ENCODE results near the gene CCR7.

Gene CCR7

GRCh38 chr17:40528692-40529417, 36.4 kb downstream of the CCR7 start:
- Histone ChIP-seq H3K9ac (ENCODE audit: low read depth, low read length) (no peak overlapping the region), H3K4me1 (ENCODE audit: control insufficient read depth, insufficient read depth, low read length) (0 out of 2 replicates have a peak, but pooled peaks cover 5% of the 10 kb centered on the region), H3K27me3 (ENCODE audit: control insufficient read depth, insufficient read depth, low read length) (no peaks in the 10 kb centered on the region), H3K27ac (ENCODE audit: low read depth, low read length) (no peak overlapping the region), H3K36me3 (ENCODE audit: control insufficient read depth, insufficient read depth, low read length) (no peaks in the 10 kb centered on the region), H3K4me3 (ENCODE audit: low read depth, low read length) (no peak overlapping the region), H3K9me3 (ENCODE audit: control insufficient read depth, insufficient read depth, low read length) (no peaks in the 10 kb centered on the region; the same call in 1 of the 2 replicates)

GRCh38 chr17:40526668-40527067, 38.6 kb downstream of the CCR7 start:
- no peak overlapping the region for H3K4me3 ChIP-seq (ENCODE audit: low read depth, low read length)
- H3K4me1 ChIP-seq (ENCODE audit: control insufficient read depth, insufficient read depth, low read length): 0 out of 2 replicates have a peak, but pooled peaks cover 3% of the 10 kb centered on the region
- H3K36me3 ChIP-seq (ENCODE audit: control insufficient read depth, insufficient read depth, low read length): no peaks in the 10 kb centered on the region
- H3K27me3 ChIP-seq (ENCODE audit: control insufficient read depth, insufficient read depth, low read length): no peaks in the 10 kb centered on the region
- no peaks in the 10 kb centered on the region; the same call in 1 of the 2 replicates for H3K9me3 ChIP-seq (ENCODE audit: control insufficient read depth, insufficient read depth, low read length)
- no peak overlapping the region for H3K9ac ChIP-seq (ENCODE audit: low read depth, low read length)
- H3K27ac ChIP-seq (ENCODE audit: low read depth, low read length): no peak overlapping the region

- no peak overlapping the region for H3K9ac ChIP-seq (ENCODE audit: low read depth, low read length)
- no peaks in the 10 kb centered on the region for H3K36me3 ChIP-seq (ENCODE audit: control insufficient read depth, insufficient read depth, low read length)
- no peak overlapping the region for H3K4me3 ChIP-seq (ENCODE audit: low read depth, low read length)
- no peaks in the 10 kb centered on the region for H3K27me3 ChIP-seq (ENCODE audit: control insufficient read depth, insufficient read depth, low read length)
- no peaks in the 10 kb centered on the region; the same call in 1 of the 2 replicates for H3K9me3 ChIP-seq (ENCODE audit: control insufficient read depth, insufficient read depth, low read length)
- no peaks in the 10 kb centered on the region for H3K4me1 ChIP-seq (ENCODE audit: control insufficient read depth, insufficient read depth, low read length)
- H3K27ac ChIP-seq (ENCODE audit: low read depth, low read length): no peak overlapping the region
These were observed 40.0 kb downstream of the CCR7 start for GRCh38 chr17:40525294-40525693.

GRCh38 chr17:40524243-40524965, 40.9 kb downstream of the CCR7 start:
- no peaks in the 10 kb centered on the region for H3K36me3 ChIP-seq (ENCODE audit: control insufficient read depth, insufficient read depth, low read length)
- no peak overlapping the region for H3K9ac ChIP-seq (ENCODE audit: low read depth, low read length)
- H3K4me3 ChIP-seq (ENCODE audit: low read depth, low read length): no peak overlapping the region
- H3K9me3 ChIP-seq (ENCODE audit: control insufficient read depth, insufficient read depth, low read length): no peaks in the 10 kb centered on the region; the same call in 1 of the 2 replicates
- no peaks in the 10 kb centered on the region for H3K4me1 ChIP-seq (ENCODE audit: control insufficient read depth, insufficient read depth, low read length)
- H3K27ac ChIP-seq (ENCODE audit: low read depth, low read length): no peak overlapping the region
- H3K27me3 ChIP-seq (ENCODE audit: control insufficient read depth, insufficient read depth, low read length): no peaks in the 10 kb centered on the region

- no peaks in the 10 kb centered on the region for H3K36me3 ChIP-seq (ENCODE audit: control insufficient read depth, insufficient read depth, low read length)
- H3K27ac ChIP-seq (ENCODE audit: low read depth, low read length): no peak overlapping the region
- no peaks in the 10 kb centered on the region; the same call in 1 of the 2 replicates for H3K9me3 ChIP-seq (ENCODE audit: control insufficient read depth, insufficient read depth, low read length)
- H3K27me3 ChIP-seq (ENCODE audit: control insufficient read depth, insufficient read depth, low read length): no peaks in the 10 kb centered on the region
- H3K4me3 ChIP-seq (ENCODE audit: low read depth, low read length): no peak overlapping the region
- no peak overlapping the region for H3K9ac ChIP-seq (ENCODE audit: low read depth, low read length)
- H3K4me1 ChIP-seq (ENCODE audit: control insufficient read depth, insufficient read depth, low read length): peaks cover 7% of the 10 kb centered on the region; the same call in 1 of the 2 replicates
These were observed 42.3 kb downstream of the CCR7 start for GRCh38 chr17:40522961-40523310.

- peaks cover 7% of the 10 kb centered on the region; the same call in 1 of the 2 replicates for H3K4me1 ChIP-seq (ENCODE audit: control insufficient read depth, insufficient read depth, low read length)
- H3K9me3 ChIP-seq (ENCODE audit: control insufficient read depth, insufficient read depth, low read length): no peaks in the 10 kb centered on the region; the same call in 1 of the 2 replicates
- no peak overlapping the region for H3K27ac ChIP-seq (ENCODE audit: low read depth, low read length)
- H3K4me3 ChIP-seq (ENCODE audit: low read depth, low read length): no peak overlapping the region
- no peaks in the 10 kb centered on the region for H3K27me3 ChIP-seq (ENCODE audit: control insufficient read depth, insufficient read depth, low read length)
- no peak overlapping the region for H3K9ac ChIP-seq (ENCODE audit: low read depth, low read length)
- H3K36me3 ChIP-seq (ENCODE audit: control insufficient read depth, insufficient read depth, low read length): no peaks in the 10 kb centered on the region
These were observed 42.9 kb downstream of the CCR7 start for GRCh38 chr17:40522250-40522960.

GRCh38 chr17:40520991-40521453, 44.2 kb downstream of the CCR7 start:
- H3K9ac ChIP-seq (ENCODE audit: low read depth, low read length): no peak overlapping the region
- H3K9me3 ChIP-seq (ENCODE audit: control insufficient read depth, insufficient read depth, low read length): no peaks in the 10 kb centered on the region; the same call in 1 of the 2 replicates
- H3K36me3 ChIP-seq (ENCODE audit: control insufficient read depth, insufficient read depth, low read length): no peaks in the 10 kb centered on the region
- H3K4me1 ChIP-seq (ENCODE audit: control insufficient read depth, insufficient read depth, low read length): peaks cover 7% of the 10 kb centered on the region; the same call in 1 of the 2 replicates
- no peaks in the 10 kb centered on the region for H3K27me3 ChIP-seq (ENCODE audit: control insufficient read depth, insufficient read depth, low read length)
- H3K4me3 ChIP-seq (ENCODE audit: low read depth, low read length): no peak overlapping the region
- H3K27ac ChIP-seq (ENCODE audit: low read depth, low read length): no peak overlapping the region

GRCh38 chr17:40519089-40519775, 46.0 kb downstream of the CCR7 start:
- H3K4me1 ChIP-seq (ENCODE audit: control insufficient read depth, insufficient read depth, low read length): peaks cover 7% of the 10 kb centered on the region; the same call in 1 of the 2 replicates
- no peak overlapping the region for H3K27ac ChIP-seq (ENCODE audit: low read depth, low read length)
- no peaks in the 10 kb centered on the region for H3K9me3 ChIP-seq (ENCODE audit: control insufficient read depth, insufficient read depth, low read length)
- H3K9ac ChIP-seq (ENCODE audit: low read depth, low read length): no peak overlapping the region
- H3K4me3 ChIP-seq (ENCODE audit: low read depth, low read length): no peak overlapping the region
- H3K27me3 ChIP-seq (ENCODE audit: control insufficient read depth, insufficient read depth, low read length): no peaks in the 10 kb centered on the region
- H3K36me3 ChIP-seq (ENCODE audit: control insufficient read depth, insufficient read depth, low read length): no peaks in the 10 kb centered on the region

GRCh38 chr17:40518401-40519088, 46.7 kb downstream of the CCR7 start:
- Histone ChIP-seq H3K27ac (ENCODE audit: low read depth, low read length) (peak overlapping the region; percentile 52), H3K9me3 (ENCODE audit: control insufficient read depth, insufficient read depth, low read length) (no peaks in the 10 kb centered on the region)

GRCh38 chr17:40517981-40518380, 47.3 kb downstream of the CCR7 start:
- peak overlapping the region; percentile 52 for H3K27ac ChIP-seq (ENCODE audit: low read depth, low read length)
- H3K9me3 ChIP-seq (ENCODE audit: control insufficient read depth, insufficient read depth, low read length): no peaks in the 10 kb centered on the region
- peaks cover 7% of the 10 kb centered on the region; the same call in 1 of the 2 replicates for H3K4me1 ChIP-seq (ENCODE audit: control insufficient read depth, insufficient read depth, low read length)

More at GRCh38 chr17:40518401-40519088, 46.7 kb downstream of the CCR7 start:
- Histone ChIP-seq H3K27me3 (ENCODE audit: control insufficient read depth, insufficient read depth, low read length) (no peaks in the 10 kb centered on the region), H3K4me3 (ENCODE audit: low read depth, low read length) (no peak overlapping the region), H3K4me1 (ENCODE audit: control insufficient read depth, insufficient read depth, low read length) (peaks cover 7% of the 10 kb centered on the region; the same call in 1 of the 2 replicates), H3K9ac (ENCODE audit: low read depth, low read length) (no peak overlapping the region), H3K36me3 (ENCODE audit: control insufficient read depth, insufficient read depth, low read length) (no peaks in the 10 kb centered on the region)

More at GRCh38 chr17:40517981-40518380, 47.3 kb downstream of the CCR7 start:
- Histone ChIP-seq H3K9ac (ENCODE audit: low read depth, low read length) (no peak overlapping the region), H3K36me3 (ENCODE audit: control insufficient read depth, insufficient read depth, low read length) (no peaks in the 10 kb centered on the region), H3K27me3 (ENCODE audit: control insufficient read depth, insufficient read depth, low read length) (no peaks in the 10 kb centered on the region), H3K4me3 (ENCODE audit: low read depth, low read length) (no peak overlapping the region)
